Osteocyte (in vitro differentiated cells): ENCODE results near the gene TFG. TPM values are rescaled to one million over a fixed set of nuclear protein-coding genes. Genes with fewer than 3 reads are reported as not detected.
A peak's percentile ranks its signal among the peaks of the same experiment; 100 is the strongest.

Source experiments
- DNase-seq: peaks from one replicate; pipeline ENCODE4 v3.0.0; 2021; ENCODE audit warnings: mixed read lengths; ENCODE audit not compliant: unreplicated experiment; ENCODE audit errors: extremely low spot score
- H3K27ac Mint-ChIP-seq: one replicate; pipeline ENCODE4 v1.8.0; 2021; ENCODE audit warnings: mild to moderate bottlenecking, mixed read lengths; ENCODE audit not compliant: unreplicated experiment
- H3K27me3 Mint-ChIP-seq: one replicate; pipeline ENCODE4 v1.8.0; 2021; ENCODE audit warnings: mixed read lengths; ENCODE audit not compliant: unreplicated experiment
- H3K36me3 Mint-ChIP-seq: one replicate; pipeline ENCODE4 v1.8.0; 2021; ENCODE audit warnings: mixed read lengths; ENCODE audit not compliant: unreplicated experiment
- H3K4me1 Mint-ChIP-seq: one replicate; pipeline ENCODE4 v1.8.0; 2021; ENCODE audit warnings: mixed read lengths; ENCODE audit not compliant: unreplicated experiment
- H3K4me3 Mint-ChIP-seq: one replicate; pipeline ENCODE4 v1.8.0; 2021; ENCODE audit warnings: mild to moderate bottlenecking, moderate library complexity, mixed read lengths; ENCODE audit not compliant: unreplicated experiment
- H3K9me3 Mint-ChIP-seq: one replicate; pipeline ENCODE4 v1.8.0; 2021; ENCODE audit warnings: mixed read lengths; ENCODE audit not compliant: unreplicated experiment
- total RNA-seq: library from RNA; stranded (reverse); gene quantifications from 2 replicates; pipeline ENCODE4 v1.2.1, GENCODE V29; 2021
- TF ChIP-seq, protein P1 (sequence below): fragments of 200-600 bp; sonication (generic); IDR thresholded peaks from 2 replicates; pipeline ENCODE4 v1.5.0; 2021; ENCODE audit warnings: antibody characterized with exemption, mild to moderate bottlenecking, moderate library complexity

Gene TFG
- total RNA-seq, 1 donor from 2014 or later: 119 TPM

DNA sequence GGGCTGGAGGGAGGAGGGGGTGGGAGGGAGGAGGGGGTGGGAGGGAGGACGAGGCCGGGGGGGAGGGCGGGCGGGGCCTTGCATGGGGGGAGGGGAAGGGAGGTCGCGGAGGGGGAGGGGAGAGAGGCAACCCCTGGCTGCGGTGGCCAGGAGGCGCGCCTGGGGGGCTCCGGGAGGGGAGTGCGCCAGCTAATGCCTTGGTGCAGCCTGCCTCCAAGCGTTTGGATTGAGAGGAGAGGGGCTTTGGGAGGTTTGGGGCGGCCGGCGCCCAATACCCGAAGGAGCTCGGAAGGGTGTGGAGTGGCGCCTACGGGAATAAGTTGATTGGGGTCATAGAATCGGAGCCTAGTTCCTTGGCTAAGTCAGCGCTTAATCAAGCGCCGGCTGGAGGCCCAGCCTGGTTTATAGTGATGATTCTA is 557 bp downstream of the TFG start:
- H3K9me3 Mint-ChIP-seq: no peaks in the 10 kb centered on the region
- peaks cover 24% of the 10 kb centered on the region for H3K36me3 Mint-ChIP-seq
- peak overlapping the region; percentile 89 for H3K27ac Mint-ChIP-seq
- H3K4me3 Mint-ChIP-seq: peak overlapping the region; percentile 81
- TF ChIP-seq, protein P1, sequence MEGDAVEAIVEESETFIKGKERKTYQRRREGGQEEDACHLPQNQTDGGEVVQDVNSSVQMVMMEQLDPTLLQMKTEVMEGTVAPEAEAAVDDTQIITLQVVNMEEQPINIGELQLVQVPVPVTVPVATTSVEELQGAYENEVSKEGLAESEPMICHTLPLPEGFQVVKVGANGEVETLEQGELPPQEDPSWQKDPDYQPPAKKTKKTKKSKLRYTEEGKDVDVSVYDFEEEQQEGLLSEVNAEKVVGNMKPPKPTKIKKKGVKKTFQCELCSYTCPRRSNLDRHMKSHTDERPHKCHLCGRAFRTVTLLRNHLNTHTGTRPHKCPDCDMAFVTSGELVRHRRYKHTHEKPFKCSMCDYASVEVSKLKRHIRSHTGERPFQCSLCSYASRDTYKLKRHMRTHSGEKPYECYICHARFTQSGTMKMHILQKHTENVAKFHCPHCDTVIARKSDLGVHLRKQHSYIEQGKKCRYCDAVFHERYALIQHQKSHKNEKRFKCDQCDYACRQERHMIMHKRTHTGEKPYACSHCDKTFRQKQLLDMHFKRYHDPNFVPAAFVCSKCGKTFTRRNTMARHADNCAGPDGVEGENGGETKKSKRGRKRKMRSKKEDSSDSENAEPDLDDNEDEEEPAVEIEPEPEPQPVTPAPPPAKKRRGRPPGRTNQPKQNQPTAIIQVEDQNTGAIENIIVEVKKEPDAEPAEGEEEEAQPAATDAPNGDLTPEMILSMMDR: peak; percentile 17
- peaks cover 33% of the 10 kb centered on the region for H3K4me1 Mint-ChIP-seq
- H3K27me3 Mint-ChIP-seq: peaks cover 12% of the 10 kb centered on the region
- peak; percentile 85 for DNase-seq

DNA sequence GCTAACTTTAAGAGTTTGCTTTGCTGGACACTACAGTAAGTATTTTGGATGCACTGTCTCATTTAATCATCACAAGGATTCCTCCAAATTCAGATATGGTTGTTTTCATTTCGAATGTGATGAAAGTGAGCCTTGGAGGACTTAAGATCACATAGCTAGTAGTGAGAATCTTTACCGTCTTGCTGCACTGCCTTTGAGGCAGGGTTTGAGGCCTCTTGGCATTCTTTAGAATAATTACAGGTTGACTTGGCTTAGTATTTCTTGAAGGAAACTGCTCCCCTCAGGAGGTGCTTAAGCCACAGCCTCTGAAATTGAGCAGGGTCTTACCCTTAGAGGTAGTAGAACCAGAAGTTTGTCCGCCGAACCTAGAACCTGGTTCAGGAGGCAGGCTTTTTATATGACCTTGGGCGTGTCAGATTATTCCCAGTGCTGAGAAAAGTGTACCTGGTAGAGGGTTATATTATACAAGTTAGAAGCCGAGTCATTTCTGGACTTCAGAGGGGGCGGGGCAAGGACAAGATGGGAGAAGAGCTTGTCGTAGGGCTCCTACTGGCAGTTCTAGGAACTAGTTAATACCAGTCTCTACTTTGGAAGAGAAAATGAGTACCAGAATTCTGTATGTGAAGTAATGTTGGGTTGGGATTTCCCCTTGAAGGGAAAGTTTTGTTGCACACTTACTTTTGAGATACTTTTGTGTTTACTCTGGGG is 1.1 kb downstream of the TFG start:
- Mint-ChIP-seq H3K4me1 (peaks cover 36% of the 10 kb centered on the region), H3K4me3 (peak overlapping the region; percentile 80), H3K36me3 (peaks cover 29% of the 10 kb centered on the region), H3K27me3 (peaks cover 12% of the 10 kb centered on the region), H3K27ac (peak overlapping the region; percentile 89), H3K9me3 (no peaks in the 10 kb centered on the region)
- DNase-seq: no peak
- TF ChIP-seq, protein P1: peak; percentile 41

DNA sequence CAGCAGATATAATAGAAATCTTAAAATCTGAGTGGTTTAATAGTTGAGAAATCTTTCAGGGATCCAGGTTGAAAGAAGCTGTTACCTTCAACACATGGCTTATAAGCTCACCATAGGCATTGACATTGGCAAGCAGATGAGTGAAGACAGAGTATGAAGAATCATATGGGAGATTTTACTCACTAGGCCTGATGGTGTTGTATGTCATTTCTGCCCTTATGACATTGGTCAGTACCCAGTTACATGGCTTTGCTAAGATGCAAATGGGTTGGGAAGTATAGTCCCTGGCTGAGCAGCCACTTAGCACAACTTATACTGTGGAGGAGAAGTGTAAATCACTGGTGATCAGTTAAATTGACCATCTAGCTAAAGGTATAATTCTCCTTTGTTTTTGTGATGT is 5.9 kb downstream of the TFG start:
- peaks cover 4% of the 10 kb centered on the region for H3K9me3 Mint-ChIP-seq
- no peak overlapping the region for H3K27ac Mint-ChIP-seq
- DNase-seq: no peak
- peaks cover 70% of the 10 kb centered on the region for H3K4me1 Mint-ChIP-seq
- no peak overlapping the region for H3K4me3 Mint-ChIP-seq
- TF ChIP-seq, protein P1: no peak
- peaks cover 58% of the 10 kb centered on the region for H3K36me3 Mint-ChIP-seq
- no peaks in the 10 kb centered on the region for H3K27me3 Mint-ChIP-seq

DNA sequence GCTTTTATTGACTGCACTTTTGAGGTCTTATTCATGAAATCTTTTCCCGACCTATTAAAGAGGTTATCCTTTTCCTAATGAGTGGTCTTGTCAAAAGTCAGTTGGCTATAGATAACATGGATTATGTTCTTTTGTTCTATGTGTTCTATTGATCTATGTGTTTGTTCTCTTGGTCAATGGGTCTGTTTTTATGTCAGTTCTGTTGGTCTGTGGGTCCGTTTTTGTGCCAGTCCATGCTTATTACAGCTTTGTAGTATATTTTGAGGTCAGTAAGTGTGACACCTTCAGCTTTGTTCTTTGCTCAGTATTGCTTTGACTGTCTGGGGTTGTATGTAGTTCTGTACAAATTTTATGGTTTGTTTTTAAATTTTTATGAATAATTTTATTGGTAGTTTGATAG is 7.8 kb downstream of the TFG start:
- no peaks in the 10 kb centered on the region for H3K27me3 Mint-ChIP-seq
- H3K4me1 Mint-ChIP-seq: peaks cover 63% of the 10 kb centered on the region
- peaks cover 5% of the 10 kb centered on the region for H3K9me3 Mint-ChIP-seq
- DNase-seq: no peak
- no peak overlapping the region for H3K4me3 Mint-ChIP-seq
- H3K36me3 Mint-ChIP-seq: peaks cover 74% of the 10 kb centered on the region
- TF ChIP-seq, protein P1: no peak
- H3K27ac Mint-ChIP-seq: peak overlapping the region; percentile 27

DNA sequence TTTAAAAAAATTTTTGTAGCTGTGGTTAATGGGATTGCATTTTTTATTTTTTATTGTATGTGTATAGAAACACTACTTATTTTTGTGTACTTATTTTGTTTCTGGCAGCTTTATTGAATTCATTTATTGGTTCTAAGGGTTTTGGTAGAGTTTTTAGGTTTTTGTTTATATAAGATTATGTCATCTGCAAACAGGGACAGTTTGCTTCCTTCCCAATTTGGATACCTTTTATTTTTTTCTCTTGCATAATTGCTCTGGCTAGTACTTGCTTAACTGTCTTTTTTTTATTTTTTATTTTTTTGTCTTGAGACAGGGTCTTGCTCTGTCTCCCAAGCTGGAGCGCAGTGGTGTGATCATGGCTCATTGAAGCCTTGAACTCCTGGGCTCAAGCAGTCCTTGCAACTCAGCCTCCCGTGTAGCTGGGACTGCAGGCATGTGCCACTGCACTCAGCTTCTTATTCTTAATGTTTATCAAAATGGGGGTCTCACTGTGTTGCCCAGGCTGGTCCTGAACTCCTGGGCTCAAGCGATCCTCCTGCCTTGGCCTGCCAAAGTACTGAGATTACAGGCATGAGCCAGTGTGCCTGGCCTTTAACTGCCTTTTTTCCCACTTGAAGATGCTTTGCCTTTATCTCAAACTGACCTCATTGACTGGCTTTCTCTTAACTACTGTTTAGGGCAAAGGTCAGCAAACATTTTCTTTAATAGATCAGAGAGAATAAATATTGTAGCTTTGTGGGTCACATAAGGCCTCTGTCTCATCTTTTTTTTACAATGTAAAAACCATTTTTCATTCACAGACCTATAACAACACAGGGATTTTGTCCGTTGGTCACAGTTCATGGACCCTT is 8.6 kb downstream of the TFG start:
- no peak overlapping the region for H3K4me3 Mint-ChIP-seq
- H3K9me3 Mint-ChIP-seq: peaks cover 8% of the 10 kb centered on the region
- H3K4me1 Mint-ChIP-seq: peaks cover 55% of the 10 kb centered on the region
- TF ChIP-seq, protein P1: no peak
- peaks cover 74% of the 10 kb centered on the region for H3K36me3 Mint-ChIP-seq
- H3K27ac Mint-ChIP-seq: peak overlapping the region; percentile 23
- no peaks in the 10 kb centered on the region for H3K27me3 Mint-ChIP-seq
- DNase-seq: no peak
